ENCODE results near the gene NAA10.

NAA10 gene

GRCh38 chrX:153945956-153946943, 11.4 kb upstream of the NAA10 start:
- no peak for DNase-seq (ENCODE audit: low spot score)
- no peak for TF ChIP-seq CTCF (conservative IDR thresholded peaks at IDR 0.05; ENCODE audit: low read depth)
- peak overlapping the region; percentile 50 for H3K27ac ChIP-seq
- ChIA-PET CTCF (interaction anchor here (0.6 to 1.2 kb wide), 5 partner anchors 22 to 276 kb away, joined by 3 to 4 read pairs (median 3); partner anchors contain the start of gene PLXNB3), POLR2A (ENCODE audit: low non-redundant PET) (interaction anchor here (0.7 kb wide), 1 partner anchor 21 kb away, joined by 8 read pairs; no protein-coding TSS in a partner anchor)

- no peak overlapping the region for H3K27ac ChIP-seq
- no peak for TF ChIP-seq CTCF (conservative IDR thresholded peaks at IDR 0.05; ENCODE audit: low read depth)
- ChIA-PET POLR2A (ENCODE audit: low non-redundant PET) (no interaction called here), CTCF (interaction anchor here (0.6 kb wide), 1 partner anchor 19 kb away, joined by 3 read pairs; the partner anchor contains the start of gene ARHGAP4)
- DNase-seq (ENCODE audit: low spot score): no peak
Measured at GRCh38 chrX:153944800-153945150, 9.9 kb upstream of the NAA10 start.

- no peak for DNase-seq (ENCODE audit: low spot score)
- TF ChIP-seq CTCF (conservative IDR thresholded peaks at IDR 0.05; ENCODE audit: low read depth): no peak
- CTCF ChIA-PET: no interaction called here
- POLR2A ChIA-PET (ENCODE audit: low non-redundant PET): no interaction called here
- H3K27ac ChIP-seq: no peak within 1 kb of the TSS
Measured at GRCh38 chrX:153944140-153944799, 9.4 kb upstream of the NAA10 start, which contains the start of gene RENBP. RENBP (minus strand) TSS chrX:153944643; CDS start chrX:153944610, 33 bp downstream.

GRCh38 chrX:153941336-153942252, 6.8 kb upstream of the NAA10 start:
- ChIA-PET CTCF (no interaction called here), POLR2A (ENCODE audit: low non-redundant PET) (no interaction called here)
- no peak overlapping the region for H3K27ac ChIP-seq
- no peak for DNase-seq (ENCODE audit: low spot score)
- no peak for TF ChIP-seq CTCF (conservative IDR thresholded peaks at IDR 0.05; ENCODE audit: low read depth)

GRCh38 chrX:153939573-153939972, 4.7 kb upstream of the NAA10 start:
- TF ChIP-seq CTCF (conservative IDR thresholded peaks at IDR 0.05; ENCODE audit: low read depth): no peak
- CTCF ChIA-PET: interaction anchor here (1.1 kb wide), 1 partner anchor 56 kb away, joined by 4 read pairs; no protein-coding TSS in a partner anchor
- H3K27ac ChIP-seq: no peak overlapping the region
- no peak for DNase-seq (ENCODE audit: low spot score)
- POLR2A ChIA-PET (ENCODE audit: low non-redundant PET): no interaction called here
